ENCODE data around the gene RAB44.
A peak's percentile ranks its signal among the peaks of the same experiment; 100 is the strongest.
"Not testable (repeated sequence)": the region's sequence is repeated elsewhere in the genome, so short reads cannot be mapped to it uniquely, and the experiment has no call there.

The RAB44 gene

DNA sequence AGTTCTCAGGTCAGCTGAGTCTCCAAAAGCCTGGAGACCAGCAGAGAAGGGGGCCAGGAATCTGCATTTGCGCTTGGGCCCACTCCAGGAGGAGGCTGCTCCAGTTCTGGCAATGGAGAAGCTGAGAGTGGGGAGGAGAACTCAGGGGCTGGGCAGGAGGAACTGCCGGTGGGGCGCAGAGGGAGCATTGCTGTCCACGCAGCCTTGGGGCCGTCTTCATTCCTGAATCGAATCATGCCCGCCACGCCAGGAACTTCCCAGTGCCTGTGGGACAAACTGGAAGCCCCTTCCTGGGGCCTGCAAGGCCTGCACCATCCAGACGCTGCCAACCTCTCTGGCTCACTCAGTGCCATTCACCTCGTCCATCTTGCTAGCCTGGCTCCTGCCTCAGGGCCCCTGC is 16.9 kb downstream of the RAB44 start:
- no peak for DNase-seq

- no peak for DNase-seq
Observed at GRCh38 chr6:36715469-36715868, 17.8 kb downstream of the RAB44 start.

DNA sequence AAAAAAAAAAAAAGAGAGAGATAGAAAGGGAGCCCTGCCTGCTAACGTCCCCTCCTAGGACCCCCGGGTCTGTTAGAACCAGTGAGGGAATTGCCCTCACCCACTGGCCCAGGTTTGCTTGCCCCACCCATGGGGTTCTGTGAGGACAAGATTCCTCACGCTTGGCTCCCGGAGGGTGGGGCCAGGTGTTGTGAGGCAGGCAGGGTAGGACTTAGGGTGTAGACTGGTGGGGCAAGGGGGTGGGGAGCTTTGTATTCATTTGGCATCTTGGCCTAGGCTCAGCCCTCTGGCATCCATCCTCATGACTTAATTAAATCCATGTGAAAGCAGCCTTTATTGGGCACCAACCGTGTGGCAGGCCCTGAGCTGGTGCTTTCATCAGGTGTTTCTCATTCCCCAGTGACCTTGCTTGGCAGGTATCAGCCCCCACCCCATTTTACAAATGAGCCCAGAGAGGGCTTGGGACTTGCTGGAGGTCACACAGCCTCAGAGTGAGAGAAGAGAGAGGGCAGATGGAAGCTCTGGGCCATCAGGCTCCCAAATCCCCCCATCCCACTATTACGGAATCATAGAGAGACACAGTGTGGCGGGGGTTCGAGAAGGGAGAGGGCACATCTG is 19.0 kb downstream of the RAB44 start:
- no peak for DNase-seq

DNA sequence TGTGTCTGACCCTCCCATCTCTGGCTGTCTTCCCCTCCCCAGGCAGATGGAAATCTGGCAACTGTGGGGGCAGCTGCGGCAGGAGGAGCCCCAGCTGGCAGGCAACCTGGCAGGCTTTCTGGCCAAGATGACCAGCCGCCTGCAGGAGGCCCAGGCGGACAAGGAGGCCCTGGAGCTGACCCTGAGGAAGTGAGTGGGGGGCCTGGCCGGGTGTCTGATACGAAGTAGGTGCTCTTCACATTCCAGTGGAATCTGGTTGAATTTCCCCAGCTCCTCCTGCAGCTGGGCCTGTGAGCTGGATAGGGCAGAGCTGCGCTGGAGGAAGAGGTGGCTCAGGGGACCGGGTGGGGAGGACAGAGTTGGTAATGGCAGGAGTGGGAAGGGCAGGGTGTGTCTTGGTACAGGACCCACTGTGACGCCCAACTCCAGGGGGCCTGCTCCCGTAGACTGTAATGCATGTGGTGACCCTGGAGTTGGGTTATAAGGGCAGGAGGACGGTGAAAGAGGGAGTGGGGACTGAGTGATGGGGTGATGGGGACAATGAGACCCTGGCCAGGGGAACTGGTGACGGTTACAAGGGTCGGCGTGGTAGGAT is 19.7 kb downstream of the RAB44 start:
- no peak for DNase-seq

- no peak for DNase-seq
Observed at GRCh38 chr6:36717871-36718540, 20.4 kb downstream of the RAB44 start.

DNA sequence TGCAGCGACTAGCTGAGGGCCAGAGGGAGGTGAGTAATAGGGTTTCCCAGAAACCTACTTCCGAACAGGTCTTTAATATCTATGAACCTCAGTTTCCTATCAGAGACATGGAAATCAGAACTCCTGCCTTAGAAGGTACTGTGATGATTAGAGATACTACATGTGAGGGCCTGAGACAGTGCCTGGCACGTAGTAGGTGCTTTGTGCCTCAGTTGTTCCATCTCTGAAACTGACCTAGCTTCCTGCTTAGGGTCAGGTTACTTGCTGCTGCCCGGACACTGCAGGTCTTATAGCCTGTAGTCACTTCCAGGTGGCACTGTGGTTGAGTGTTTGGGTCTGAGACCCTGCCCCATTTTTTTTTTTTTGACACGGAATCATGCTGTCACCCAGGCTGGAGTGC is 20.9 kb downstream of the RAB44 start:
- no peak for DNase-seq

GRCh38 chr6:36719126-36719525 is 21.5 kb downstream of the RAB44 start:
- no peak for DNase-seq

GRCh38 chr6:36720251-36721141 is 22.9 kb downstream of the RAB44 start:
- DNase-seq: no peak

- no peak for DNase-seq
Observed at GRCh38 chr6:36721369-36722140, 23.9 kb downstream of the RAB44 start.

GRCh38 chr6:36722365-36722764 is 24.7 kb downstream of the RAB44 start:
- DNase-seq: no peak

DNA sequence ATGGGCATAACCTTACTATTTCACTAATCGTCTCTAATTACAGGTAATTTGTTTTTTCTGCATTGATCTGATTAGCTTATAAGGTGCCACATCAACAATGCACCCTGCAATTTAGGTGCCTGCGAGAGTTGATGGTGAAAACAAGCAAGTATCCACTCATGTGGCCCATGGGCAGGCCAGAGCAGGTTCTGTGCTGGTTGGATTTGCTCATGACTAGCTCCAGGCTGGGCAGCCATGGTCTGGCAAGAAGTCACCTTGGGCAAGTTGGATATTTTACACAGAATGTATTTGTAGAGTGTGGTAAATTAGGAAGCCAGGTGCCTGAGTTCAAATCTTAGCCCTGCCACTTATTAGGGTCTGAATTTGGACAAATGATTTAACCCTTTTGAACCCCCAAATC is 25.3 kb downstream of the RAB44 start:
- no peak for DNase-seq

DNA sequence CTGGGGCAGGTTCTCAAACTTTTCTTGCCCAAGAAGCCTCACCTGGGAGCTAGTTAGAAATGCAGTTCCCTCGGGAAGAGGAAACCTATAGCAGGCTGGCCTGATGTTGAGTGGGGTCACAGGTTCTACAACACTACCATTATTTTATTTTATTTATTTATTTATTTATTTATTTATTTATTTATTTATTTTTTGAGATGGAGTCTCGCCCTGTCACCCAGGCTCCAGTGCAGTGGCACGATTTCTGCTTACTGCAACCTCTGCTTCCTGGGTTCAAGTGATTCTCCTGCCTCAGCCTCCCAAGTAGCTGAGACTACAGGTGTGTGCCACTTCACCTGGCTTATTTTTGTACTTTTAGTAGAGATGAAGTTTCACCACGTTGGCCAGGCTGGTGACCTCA is 26.4 kb downstream of the RAB44 start:
- not testable (repeated sequence) for DNase-seq

DNA sequence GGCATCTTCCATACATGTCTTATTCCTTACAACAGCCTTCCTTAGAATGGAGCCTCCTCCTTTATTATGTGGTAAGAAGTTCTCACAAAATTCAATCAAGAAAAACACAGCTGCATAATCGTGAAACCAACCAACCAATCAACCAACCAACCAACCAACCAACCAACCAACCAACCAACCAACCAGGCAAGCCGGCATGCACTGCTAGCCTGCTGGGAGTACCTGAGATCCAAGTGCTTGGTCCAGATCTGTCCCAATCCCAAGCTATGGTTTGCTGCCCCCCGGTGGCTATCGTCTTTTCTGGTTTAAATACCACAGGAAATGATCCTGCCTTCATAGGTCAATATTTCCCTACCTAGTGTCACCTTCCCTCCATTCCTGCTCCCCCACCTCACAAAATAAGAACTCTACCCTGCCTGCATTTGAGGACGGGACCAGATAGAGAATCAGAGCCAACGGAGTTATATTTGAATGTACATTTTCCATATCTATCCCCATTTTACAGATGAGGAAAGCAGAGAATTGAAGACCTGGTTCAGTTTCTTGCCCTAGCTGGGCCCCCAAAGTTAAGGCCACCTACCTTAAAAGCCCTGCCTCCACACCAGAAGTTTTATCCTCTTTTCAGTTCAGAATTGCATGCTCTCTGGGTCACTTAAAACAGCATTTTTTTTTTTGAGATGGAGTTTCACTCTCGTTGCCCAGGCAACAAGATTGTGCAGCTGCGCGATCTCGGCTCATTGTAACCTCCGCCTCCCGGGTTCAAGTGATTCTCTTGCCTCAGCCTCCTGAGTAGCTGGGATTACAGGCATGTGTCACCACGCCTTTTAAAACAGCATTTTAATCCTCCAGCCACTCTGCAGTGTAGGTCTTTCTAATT is 27.1 kb downstream of the RAB44 start:
- DNase-seq: peak; percentile 14

- DNase-seq: no peak
Observed at GRCh38 chr6:36725581-36725980, 28.0 kb downstream of the RAB44 start.

- DNase-seq: no peak
Observed at GRCh38 chr6:36727505-36728021, 29.9 kb downstream of the RAB44 start.

DNA sequence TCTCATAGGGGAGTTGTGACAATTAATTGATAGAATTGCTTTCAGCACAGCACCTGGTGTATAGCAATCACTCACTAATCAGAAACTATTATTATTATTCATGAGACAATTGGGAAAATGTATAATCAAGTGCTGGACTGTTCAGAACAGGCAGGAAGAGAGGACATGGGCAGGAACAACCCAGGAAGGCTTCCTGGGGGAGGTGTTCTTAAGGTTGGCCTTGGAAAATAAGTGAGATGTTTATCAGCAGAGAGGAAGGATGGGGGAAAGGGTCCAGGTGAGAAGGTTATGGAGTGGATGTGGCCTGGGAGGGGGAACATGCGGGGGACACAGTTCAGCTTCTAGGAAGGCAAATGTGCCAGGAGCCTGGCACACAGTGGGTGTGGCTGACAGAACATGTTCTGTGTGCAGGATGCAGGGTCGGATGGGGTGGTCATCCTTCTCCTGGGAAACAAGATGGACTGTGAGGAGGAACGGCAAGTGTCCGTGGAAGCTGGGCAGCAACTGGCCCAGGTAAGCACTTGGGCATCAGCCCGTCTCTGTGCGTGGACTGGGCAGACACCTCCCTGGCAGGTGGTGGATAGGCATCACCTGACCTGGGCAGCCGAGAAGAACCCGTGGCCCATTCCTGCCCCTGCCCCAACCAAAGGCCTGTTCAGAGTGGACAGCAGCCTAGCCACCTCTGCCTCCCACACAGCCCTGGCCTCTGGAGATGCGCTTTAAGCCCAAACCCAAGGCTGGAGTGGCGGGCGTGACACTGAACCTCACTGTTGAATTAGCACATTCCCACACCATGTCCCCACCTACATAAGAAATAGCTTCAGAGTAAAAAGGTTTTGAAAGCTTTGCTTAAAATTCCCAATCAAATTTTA is 30.9 kb downstream of the RAB44 start:
- DNase-seq: no peak

- DNase-seq: no peak
Observed at GRCh38 chr6:36729161-36729524, 31.5 kb downstream of the RAB44 start.

DNA sequence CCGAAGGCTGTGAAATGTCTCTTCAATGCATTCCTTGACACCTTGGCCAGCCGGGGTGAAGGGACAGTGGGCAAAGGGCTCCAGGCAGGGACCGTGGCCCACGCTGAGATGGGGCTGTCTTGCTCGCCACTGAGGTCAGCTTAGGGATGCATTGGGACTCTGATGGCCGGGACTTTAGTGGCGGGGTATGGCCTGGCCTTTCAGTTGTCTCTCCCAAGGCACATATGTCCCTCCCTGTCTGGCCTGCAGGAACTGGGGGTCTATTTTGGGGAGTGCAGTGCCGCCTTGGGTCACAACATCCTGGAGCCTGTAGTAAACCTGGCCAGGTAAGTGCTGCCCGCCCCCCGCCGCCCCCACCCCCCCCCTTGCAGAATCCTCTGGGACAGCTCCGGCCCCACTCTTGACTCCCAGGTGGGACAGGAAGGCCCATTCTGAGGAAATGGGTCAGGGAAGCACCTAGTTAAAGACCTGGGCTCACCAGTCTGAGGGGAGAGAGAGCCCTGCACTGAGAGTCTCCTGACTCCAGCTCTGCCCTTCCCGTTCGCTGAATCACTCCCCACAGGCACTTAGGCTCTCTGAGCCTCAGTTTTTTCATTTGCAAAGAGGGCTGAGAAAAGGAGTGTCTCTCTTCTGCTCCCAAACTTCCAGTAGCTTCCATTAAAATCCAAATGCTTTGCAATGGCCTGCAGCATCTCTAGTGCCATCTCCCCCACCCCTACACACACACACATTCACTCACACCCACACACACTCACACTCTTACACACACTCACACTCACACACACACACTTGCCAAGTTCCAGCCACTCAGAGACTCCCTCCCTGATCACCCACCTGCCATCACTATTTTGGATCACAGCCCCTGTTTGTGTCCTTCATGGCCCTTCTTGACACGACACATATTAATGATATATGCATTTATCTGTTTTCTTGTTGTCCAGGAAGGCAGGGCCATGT is 33.1 kb downstream of the RAB44 start:
- no peak for DNase-seq

- no peak for DNase-seq
Observed at GRCh38 chr6:36731622-36732310, 34.1 kb downstream of the RAB44 start.
